Colonic mucosa (tissue), 4 donors: ENCODE measurements around the gene BASP1. TPM values are rescaled to one million over a fixed set of nuclear protein-coding genes. Genes with fewer than 3 reads are reported as not detected.
"Not testable (repeated sequence)": the region's sequence is repeated elsewhere in the genome, so short reads cannot be mapped to it uniquely, and the experiment has no call there.

Source experiments
- DNase-seq: peaks from one replicate; pipeline ENCODE4 v3.0.0-alpha.2; 2020
- H3K27ac ChIP-seq: fragments of 200-600 bp; one replicate; pipeline ENCODE4 v1.8.0; 2021
- H3K27me3 ChIP-seq: fragments of 200-600 bp; one replicate; pipeline ENCODE4 v1.8.0; 2021
- H3K36me3 ChIP-seq: fragments of 200-600 bp; one replicate; pipeline ENCODE4 v1.8.0; 2021
- H3K4me1 ChIP-seq: fragments of 200-600 bp; one replicate; pipeline ENCODE4 v1.8.0; 2021; ENCODE audit warnings: mild to moderate bottlenecking
- H3K4me3 ChIP-seq: fragments of 200-600 bp; one replicate; pipeline ENCODE4 v1.8.0; 2021
- H3K9ac ChIP-seq, 2 donors: one replicate each; pipeline ENCODE4 v1.7.0; 2013; ENCODE audit warnings: control low read depth in 2 of 2, low read depth in 2 of 2, low read length in 2 of 2
- H3K9me3 ChIP-seq: fragments of 200-600 bp; one replicate; pipeline ENCODE4 v1.8.0; 2021
- intact Hi-C: fragments of 100-400 bp; cut with DNase I; formaldehyde crosslinking; loops from one replicate; pipeline ENCODE4 v1.14.1; 2022
- total RNA-seq, 2 donors: library from RNA; stranded (reverse); fragmentation: NEBNext Ultra II Directional in 1 of 2; extraction: Animal tissue kit (Norgen Biotek cat#: 25700) in 1 of 2; gene quantifications; one replicate each; pipeline ENCODE4 v1.2.1, GENCODE V29; 2021
- TF ChIP-seq, protein P1 (sequence below): fragments of 200-600 bp; IDR thresholded peaks from one replicate; pipeline ENCODE4 v1.8.0; 2022; ENCODE audit warnings: antibody characterized with exemption, mild to moderate bottlenecking
- donor health status: healthy.
- donor health status: DM: no; HTN: no; CAD: no.
- donor health status: DM: no; HTN: no; CAD: no.

Gene BASP1
- total RNA-seq, 2 donors from 2014 or later, result 4.2 to 5.5 TPM

GRCh38 chr5:17243287-17244063, 26.0 kb downstream of the BASP1 start:
- Histone ChIP-seq H3K4me1 (no peaks in the 10 kb centered on the region), H3K9ac (no peak overlapping the region), H3K36me3 (no peaks in the 10 kb centered on the region), H3K27ac (no peak overlapping the region), H3K9me3 (no peaks in the 10 kb centered on the region), H3K27me3 (no peaks in the 10 kb centered on the region), H3K4me3 (no peak overlapping the region)
- TF ChIP-seq, protein P1, sequence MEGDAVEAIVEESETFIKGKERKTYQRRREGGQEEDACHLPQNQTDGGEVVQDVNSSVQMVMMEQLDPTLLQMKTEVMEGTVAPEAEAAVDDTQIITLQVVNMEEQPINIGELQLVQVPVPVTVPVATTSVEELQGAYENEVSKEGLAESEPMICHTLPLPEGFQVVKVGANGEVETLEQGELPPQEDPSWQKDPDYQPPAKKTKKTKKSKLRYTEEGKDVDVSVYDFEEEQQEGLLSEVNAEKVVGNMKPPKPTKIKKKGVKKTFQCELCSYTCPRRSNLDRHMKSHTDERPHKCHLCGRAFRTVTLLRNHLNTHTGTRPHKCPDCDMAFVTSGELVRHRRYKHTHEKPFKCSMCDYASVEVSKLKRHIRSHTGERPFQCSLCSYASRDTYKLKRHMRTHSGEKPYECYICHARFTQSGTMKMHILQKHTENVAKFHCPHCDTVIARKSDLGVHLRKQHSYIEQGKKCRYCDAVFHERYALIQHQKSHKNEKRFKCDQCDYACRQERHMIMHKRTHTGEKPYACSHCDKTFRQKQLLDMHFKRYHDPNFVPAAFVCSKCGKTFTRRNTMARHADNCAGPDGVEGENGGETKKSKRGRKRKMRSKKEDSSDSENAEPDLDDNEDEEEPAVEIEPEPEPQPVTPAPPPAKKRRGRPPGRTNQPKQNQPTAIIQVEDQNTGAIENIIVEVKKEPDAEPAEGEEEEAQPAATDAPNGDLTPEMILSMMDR, result no peak
- intact Hi-C loops, result no loop called here
- no peak for DNase-seq

- Histone ChIP-seq H3K4me3 (no peak overlapping the region), H3K9ac (no peak overlapping the region), H3K9me3 (no peaks in the 10 kb centered on the region), H3K27ac (no peak overlapping the region), H3K36me3 (no peaks in the 10 kb centered on the region), H3K27me3 (no peaks in the 10 kb centered on the region), H3K4me1 (no peaks in the 10 kb centered on the region)
- TF ChIP-seq, protein P1, result no peak
- no peak for DNase-seq
- intact Hi-C loops, result no loop called here
Measured at GRCh38 chr5:17249029-17249634, 31.7 kb downstream of the BASP1 start.

GRCh38 chr5:17249841-17250240, 32.4 kb downstream of the BASP1 start:
- H3K9ac ChIP-seq, H3K4me1 ChIP-seq, H3K27me3 ChIP-seq, H3K9me3 ChIP-seq, DNase-seq, H3K36me3 ChIP-seq, H3K4me3 ChIP-seq, H3K27ac ChIP-seq, intact Hi-C loops: not testable (repeated sequence)

GRCh38 chr5:17252543-17252942, 35.1 kb downstream of the BASP1 start:
- DNase-seq, result no peak
- no peak overlapping the region for H3K9ac ChIP-seq
- TF ChIP-seq, protein P1, result no peak

DNA sequence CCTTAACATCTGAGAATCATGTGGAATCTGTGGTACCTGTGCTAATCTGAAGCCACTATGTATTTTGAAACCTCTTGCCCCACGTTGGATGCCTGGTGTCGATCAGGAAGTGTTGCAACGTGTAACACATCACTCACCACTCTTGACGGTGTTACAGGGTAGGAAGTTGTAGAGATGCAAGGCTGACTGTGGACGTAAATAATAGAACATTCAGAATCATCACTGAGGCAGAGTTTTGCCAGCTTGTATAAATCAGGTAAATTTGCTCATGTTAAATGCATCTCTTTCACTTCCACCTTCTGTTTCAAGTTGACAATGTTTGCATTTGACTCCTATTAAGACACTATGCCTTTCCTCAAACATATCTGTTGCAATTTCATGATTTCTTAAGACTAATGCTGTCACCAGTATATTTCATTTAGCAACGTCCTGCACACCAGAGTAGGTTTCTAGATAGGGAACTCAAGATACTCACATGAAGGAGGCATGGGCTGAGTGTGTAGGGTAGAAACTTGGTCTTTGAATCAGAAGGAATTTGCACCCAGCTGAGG, 38.1 kb downstream of the BASP1 start:
- intact Hi-C loops, result no loop called here
- Histone ChIP-seq H3K27me3 (no peaks in the 10 kb centered on the region), H3K9ac (no peak overlapping the region), H3K4me1 (peaks cover 8% of the 10 kb centered on the region), H3K36me3 (no peaks in the 10 kb centered on the region), H3K4me3 (no peak overlapping the region), H3K27ac (no peak overlapping the region), H3K9me3 (no peaks in the 10 kb centered on the region)
- TF ChIP-seq, protein P1, result no peak
- DNase-seq, result no peak

More at GRCh38 chr5:17252543-17252942, 35.1 kb downstream of the BASP1 start:
- Histone ChIP-seq H3K4me3 (no peak overlapping the region), H3K27me3 (no peaks in the 10 kb centered on the region), H3K36me3 (no peaks in the 10 kb centered on the region), H3K9me3 (no peaks in the 10 kb centered on the region), H3K27ac (no peak overlapping the region), H3K4me1 (no peaks in the 10 kb centered on the region)
- intact Hi-C loops, result no loop called here

GRCh38 chr5:17256171-17256570, 38.7 kb downstream of the BASP1 start:
- intact Hi-C loops, result no loop called here
- Histone ChIP-seq H3K36me3 (no peaks in the 10 kb centered on the region), H3K9me3 (no peaks in the 10 kb centered on the region), H3K9ac (no peak overlapping the region), H3K4me3 (no peak overlapping the region), H3K27me3 (no peaks in the 10 kb centered on the region), H3K4me1 (peaks cover 12% of the 10 kb centered on the region), H3K27ac (no peak overlapping the region)
- DNase-seq, result no peak
- TF ChIP-seq, protein P1, result no peak
